NCI-H524 (cell line): ENCODE measurements around the gene NRCAM.
"Not testable (repeated sequence)": the region's sequence is repeated elsewhere in the genome, so short reads cannot be mapped to it uniquely, and the experiment has no call there.

ENCODE experiments used
- DNase-seq, 2 experiments: peaks; one replicate each; lab custom pipeline; 2025; lab: John Stamatoyannopoulos, UW

Gene NRCAM

DNA sequence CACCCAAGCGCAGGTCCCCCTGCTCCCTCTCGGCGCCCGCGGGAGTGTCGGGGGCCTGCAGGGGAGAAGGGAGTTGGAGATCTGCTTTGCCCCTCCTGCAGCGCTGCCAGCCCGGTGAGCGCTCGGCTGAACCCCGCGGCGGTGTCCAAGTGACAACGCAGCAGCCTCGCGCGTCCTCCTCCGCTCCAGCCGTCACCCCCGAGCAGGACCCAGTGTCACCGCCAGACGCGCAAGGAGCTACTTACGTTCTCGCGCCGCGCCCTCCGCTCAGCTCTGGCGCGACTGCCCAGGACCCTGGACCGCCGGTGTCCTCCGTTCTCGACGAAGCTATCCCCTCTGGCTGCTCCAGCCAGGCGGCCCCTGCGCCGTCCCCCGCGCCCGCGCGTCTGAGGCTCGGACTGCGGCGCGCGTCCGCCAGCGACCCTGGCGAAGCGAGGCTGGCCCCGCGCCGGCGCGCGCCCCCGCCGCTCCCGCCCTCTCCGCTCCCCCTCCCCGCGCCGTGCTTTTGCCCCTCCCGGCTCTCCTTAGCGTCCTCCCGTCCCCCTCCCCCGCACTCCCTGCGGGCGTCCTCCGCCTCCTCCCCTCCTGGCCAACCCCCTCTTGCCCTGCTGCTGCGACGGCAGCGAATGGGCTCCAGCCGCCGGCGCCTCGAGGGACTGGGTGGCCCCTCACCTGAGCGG, at the start of gene NRCAM:
NRCAM (minus strand) TSS at position 439 of the 680 bp plus-strand sequence. CDS start 216,372 bp downstream, outside the sequence.
- peak; percentile 64 to 86 for DNase-seq

DNA sequence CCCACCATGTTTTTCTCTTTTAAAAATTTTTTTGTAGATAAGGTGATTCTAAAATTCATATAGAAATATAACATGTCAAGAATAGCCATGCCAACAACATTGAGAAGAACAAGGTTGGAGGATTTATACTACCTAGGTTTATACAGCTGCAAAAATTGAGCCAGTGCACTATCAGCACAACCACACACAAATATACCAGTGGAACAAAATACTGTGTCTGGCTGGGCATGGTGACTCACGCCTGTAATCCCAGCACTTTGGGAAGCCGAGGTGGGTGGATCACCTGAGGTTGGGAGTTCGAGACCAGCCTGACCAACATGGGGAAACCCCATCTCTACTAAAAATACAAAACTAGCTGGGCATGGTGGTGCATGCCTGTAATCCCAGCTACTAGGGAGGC, 48.3 kb upstream of the NRCAM start:
- DNase-seq = not testable (repeated sequence)

DNA sequence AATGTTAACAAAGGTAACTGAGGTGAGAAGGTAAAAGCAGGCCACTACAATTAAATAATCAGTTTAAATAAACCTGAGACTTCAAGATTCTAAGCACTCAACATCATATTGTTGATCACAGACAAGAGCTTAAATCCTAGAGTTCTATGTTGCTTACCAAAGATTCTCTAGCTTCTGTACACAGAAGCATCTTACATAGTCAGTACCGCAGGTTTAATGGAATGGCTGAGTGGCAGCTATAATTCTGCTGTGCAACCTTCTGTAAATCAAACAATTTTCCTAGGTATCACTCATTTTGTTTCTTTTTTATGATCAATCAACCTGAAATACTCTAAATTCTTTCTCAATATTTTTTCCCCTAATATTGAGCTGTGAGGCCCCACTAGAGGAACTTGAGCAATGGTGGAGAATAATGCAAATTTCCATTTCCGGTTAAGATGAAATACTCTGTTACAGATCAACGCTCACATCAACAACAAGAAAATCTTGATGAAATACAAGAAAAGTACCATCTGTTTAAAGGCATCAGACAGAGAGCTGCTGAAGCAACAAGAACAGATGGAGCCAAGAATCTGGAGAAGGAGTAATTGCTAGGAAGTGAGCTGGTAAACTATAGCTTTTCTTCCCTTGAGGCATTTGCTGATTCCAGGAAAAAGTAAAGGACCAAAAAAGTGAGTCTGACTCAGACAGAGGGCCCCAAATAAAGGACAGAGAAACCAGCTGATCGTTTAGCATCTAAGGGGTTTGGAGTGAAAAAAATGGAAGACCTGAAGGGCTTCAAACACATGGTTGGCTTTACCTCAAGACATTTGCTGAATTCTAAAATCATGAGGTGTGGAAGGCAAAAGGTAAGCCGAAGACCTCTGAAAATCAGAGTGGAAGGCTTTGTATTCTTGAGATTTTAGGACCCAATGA, 47.1 kb upstream of the NRCAM start:
- DNase-seq = peak; percentile 27 to 84

DNA sequence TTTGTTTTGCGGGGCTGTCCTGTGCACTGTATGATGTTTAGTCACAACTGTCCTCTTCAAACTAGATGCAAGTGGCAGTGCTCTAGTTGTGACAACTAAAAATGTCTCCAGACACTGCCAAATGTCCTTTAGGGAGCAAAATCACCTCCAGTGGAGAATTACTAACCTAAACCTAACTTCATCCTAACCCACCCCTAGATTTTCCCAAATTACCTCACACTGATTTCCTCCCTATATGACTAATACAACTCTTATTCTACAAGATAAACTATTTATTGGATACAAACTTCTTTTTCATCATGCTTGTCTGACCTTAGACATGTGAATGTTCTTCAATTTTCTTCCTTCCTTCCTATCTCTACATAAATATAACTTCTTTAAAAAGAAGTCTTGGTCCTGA, 43.3 kb upstream of the NRCAM start:
- no peak for DNase-seq

DNA sequence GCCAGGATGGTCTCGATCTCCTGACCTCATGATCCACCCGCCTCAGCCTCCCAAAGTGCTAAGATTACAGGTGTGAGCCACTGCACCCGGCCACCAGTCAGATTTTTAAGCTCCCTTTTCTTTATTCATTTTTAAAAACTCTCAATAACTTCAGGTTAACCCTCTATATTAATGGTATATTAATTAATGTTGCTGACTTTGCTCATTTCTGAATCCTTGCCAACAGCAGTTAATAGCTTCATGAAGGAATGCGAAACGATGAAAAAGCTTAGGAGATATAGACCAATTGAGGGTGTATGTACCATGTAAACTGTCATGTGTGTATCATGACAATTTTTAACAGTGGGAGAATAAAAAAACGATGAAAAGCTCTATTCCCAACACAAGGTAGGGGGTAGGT, 42.2 kb upstream of the NRCAM start:
- DNase-seq = no peak

DNA sequence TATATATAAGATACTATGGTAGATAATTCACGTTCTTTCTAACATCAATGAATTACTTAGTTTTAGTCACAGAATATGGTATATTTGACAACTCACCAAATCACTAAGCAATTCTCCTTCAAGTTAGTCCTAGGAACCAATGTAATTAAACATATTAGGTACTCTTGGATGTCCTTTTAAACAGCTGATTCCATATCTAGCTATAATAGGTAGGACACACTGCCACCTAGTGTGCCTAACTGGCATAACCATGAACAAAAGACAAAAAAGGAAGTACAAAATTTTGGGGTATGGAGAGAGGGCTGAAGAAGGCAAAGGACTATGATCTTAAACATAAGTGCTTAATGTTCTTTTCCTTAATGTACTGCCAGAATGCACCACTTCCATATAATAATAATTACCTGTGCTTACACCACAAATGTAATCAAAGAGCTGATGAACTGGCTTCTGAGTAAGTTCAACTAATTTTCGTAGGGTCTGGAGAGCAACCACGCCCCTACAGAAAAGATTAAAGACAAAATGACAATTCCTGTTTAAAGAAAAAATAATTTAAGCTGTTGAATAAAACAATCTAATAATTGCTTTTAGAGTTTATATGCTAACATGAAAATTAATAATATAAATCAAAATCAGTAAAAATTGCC, 41.0 kb upstream of the NRCAM start:
- peak; percentile 13 to 66 for DNase-seq

DNA sequence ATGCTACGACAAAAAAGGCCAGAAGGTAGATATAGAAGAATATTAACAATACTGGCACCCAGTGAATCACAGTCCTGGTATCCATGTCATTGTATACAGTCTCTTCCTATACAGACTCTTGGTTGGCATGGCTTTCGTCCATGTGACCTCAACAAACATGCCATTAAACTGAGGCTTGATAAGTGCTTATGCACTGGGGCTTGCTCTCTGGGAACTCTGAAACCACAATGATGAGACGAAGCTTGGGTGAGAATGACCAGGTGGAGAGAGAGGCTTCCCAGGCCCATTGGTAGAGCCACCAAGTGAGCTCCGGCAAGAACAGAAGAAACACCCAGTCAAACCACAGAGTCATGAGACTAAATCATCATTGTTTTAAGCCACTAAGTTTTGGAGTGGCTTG, 36.5 kb upstream of the NRCAM start:
- DNase-seq = no peak

DNA sequence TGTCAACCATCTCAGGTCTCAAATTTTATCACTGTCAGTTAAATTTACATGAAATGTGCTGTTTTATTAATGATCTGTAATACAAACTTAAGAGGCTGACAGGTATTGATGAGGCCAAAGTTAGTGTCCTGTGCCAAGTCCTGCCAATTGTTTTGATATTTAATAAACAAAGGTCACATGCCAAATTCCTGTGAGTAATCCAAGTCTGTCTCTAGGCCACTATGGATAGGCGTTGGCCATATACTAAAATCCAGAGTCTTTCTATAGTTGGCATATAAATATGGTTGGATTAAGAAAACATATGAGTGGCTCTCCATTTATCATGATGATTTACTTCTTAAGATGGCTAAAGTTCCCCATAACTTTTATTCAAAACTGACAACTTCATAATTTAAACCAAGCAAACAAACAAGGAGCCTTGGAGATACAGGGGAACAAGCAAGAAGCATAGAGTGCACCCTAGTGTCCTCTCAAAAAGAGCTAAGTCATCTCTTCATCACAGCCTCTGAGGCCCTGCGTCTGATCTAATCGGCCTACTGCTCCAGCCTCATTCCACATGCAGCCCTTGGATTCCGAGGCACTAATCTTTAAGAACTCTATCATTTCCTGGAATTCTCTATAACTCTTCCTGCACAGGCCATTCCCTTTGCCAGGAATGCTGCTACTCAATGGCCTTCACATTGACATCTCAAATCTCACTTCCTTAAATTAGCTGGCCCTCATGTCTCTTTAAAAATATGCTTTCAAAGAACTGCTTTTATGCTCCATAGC, 32.7 kb upstream of the NRCAM start:
- no peak for DNase-seq

DNA sequence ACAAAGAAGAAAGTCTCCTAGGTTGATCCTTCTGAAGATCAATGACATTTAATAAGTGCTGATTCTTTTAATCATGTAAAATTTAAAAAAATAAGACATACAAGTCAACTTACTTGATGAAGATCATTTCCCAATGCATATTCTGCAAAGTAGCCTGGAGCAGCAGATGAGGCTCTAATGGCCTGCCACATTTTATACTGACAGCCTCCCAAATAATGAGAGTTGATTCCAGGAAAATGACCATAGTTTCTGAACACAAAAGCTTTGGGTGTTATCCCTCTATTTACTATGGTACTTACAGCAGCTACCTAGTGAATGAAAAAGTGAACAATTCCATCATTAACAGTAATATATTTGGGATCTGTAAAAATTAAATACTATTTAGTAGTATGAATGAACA, 31.4 kb upstream of the NRCAM start:
- DNase-seq = no peak

DNA sequence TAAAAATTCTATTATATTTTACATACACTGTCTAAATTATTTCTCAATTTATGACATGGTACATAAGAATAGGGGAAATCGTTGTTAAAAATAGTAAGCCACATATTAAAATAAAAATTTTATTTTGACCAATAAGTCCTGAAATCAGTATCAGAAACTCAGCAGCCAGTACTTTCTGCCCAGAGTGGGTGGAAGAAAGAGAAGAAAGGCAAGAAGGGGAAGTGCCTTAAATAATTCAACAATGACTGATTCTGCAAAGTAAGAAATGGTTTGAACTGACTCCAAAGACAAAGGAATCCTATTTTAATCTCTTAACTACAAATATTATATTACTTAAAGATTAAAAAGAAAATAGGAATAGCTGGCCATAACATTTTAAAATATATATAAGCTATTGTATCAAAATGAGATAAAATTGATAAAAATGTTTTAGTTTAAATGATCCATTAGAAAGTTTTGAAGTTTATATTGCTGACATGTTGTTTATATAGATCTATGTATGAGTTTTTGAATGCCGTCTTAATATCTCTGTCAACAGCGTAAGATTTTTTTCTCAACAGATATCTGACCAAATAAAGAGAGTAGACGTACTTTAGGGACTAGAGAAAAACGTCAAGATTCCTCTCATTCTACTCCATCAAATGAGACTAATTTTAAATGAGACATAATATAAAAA, 30.2 kb upstream of the NRCAM start:
- no peak for DNase-seq

DNA sequence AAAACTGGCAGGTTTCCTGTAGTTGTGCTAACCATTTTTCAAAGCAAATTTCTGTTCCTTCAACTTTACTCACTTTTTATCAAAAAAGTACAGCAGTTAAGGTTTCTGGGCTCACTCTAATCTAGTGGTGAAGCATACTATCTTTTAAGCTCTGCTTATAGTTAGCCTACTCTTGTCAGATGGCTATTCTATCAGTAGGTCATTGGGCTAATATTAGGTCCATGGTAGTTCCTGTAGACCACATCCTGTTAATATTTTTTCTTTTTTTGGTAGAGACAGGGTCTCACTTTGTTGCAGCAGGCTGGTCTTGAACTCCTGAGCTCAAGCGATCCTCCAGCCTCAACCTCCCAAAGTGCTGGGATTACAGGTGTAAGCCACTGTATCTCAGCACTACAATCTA, 27.9 kb upstream of the NRCAM start:
- DNase-seq = no peak

DNA sequence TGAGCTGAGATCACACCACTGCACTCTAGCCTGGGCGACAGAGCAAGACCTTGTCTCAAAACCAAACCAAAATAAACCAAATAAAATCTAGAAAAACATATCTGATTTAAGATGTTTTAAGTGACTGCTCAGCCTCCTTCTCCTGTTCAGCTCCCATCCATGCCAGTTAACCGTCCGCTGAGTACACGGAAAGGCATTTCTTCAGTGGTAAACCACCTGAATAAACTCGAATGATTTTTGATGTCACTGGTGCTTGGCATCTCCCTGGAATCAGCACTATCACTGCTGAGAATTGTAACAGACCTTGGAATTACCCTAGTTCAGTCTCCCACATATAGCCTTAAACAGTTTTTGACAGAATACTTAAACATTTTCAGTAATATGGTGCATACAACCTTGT, 24.1 kb upstream of the NRCAM start:
- DNase-seq = no peak

DNA sequence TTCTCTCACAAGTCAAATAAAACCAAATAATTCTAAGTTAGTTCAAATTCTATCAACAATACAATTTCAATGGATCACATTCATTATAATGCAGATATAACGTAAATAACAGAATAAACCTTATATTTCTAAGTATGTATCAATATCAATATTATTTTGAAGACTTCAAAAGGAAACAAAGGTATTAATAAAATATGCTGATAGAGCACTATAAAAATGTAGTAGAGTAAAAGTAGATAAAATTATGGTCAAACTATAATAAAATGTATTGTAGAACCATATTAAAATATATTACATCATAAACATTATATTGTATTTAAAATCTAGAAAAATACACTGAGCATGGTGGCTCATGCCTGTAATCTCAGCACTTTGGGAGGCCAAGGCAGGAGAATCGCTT, 23.5 kb upstream of the NRCAM start:
- no peak for DNase-seq

DNA sequence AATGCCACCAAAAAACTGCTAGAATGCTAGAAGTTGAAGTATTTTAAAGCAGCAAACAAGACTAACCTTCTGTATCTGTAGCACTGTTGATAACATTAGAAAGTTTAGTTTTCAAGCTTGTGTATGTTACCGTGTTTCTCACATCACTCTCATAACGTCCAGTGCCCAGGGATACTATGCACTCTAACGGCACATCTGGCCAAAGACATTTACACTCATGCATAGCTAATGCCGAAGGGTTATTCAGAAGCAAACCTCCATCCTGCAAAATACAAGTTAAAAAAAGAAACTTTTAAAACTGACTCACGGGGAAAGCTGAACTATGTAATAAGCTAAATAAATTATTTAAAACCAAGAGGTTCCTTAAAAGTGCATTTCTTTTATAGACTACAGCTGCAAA, 22.9 kb upstream of the NRCAM start:
- no peak for DNase-seq

DNA sequence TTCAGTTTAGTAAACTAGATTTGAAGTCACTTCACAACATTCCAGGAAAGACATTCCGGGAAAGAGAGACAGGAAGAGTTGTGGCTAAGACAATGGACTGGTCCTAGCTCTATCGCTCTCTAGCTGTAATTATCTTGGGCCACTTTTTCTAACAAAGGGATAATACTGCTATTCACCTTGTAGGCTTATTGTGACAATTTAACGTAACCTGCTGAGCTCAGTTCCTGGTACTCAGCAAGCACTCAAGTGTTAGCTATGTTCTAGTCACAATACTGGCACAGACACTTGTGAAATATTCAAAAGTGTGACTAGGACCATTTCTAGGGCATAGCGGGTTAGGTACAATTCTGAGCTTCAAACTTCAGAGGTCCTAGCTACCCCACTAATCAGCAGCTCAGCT, 12.0 kb upstream of the NRCAM start:
- DNase-seq = no peak

DNA sequence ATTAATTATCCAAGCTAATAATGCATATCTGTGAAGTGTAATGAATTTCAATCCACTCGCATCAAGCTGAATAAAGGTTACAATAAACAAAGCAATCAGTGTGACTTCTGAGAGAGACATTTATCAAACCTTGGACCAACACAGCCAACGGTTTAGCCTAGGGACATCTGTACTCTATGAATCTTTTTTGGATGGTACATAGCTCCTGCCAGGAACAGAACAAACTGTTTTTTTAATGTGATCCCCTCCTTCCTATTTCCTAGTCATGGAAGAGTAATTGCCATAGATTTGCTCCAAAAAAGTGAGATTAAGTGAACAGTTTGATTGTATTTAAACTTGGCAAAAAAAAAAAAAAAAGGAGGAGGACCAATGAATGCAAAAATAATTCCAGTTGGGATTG, 11.2 kb upstream of the NRCAM start:
- DNase-seq = no peak

DNA sequence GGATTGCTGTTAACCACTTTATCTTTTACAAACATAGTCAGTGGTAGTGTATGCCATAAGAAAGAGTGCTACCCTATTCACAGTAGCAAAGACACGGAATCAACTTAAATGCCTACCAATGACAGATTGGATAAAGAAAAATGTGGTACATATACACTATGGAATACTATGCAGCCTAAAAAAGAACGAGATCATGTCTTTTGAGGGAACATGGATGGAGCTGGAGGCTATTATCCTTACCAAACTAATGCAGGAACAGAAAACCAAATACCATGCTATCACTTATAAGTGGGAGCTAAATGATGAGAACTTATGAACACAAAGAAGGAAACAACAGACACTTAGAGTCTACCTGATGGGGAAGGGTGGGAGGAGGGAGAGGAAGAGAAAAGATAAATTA, 10.1 kb upstream of the NRCAM start:
- not testable (repeated sequence) for DNase-seq

DNA sequence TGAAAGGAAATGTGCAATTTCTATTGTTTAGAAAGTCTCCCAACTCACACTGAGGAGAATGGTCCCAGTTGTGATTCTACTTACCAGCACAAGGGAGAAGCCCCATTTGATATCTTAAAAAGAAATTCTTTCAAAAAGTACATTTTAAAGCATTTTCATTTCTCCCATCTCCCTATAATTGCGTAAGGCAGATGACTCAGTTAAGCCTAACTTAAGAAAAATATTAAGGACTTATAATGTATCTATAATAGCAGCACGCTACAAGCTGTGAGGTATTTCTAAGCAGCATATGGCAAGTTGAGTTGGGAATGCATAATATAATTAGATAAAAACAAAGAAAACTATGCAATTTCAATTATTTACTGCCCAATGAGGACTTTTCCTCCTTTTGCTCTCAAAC, 8.5 kb upstream of the NRCAM start:
- DNase-seq = no peak

DNA sequence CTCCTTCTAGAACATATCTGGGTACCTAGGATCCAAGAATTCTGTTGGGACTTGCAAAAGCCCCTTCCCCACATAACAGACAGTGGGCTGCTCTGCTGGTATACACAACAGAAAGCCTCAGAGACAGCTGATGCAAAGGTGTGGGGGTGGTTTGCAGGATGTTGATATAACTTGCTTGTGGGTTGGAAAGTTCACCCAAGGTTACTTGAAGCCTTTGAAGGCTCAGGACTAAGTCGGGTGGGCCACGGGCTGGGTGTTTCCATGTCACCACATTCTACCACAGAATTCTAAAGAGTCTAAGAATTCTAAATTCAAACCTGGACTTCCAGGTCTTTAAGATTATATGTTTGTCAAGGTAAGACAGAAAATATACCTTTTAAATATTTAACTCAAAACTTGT, 7.4 kb upstream of the NRCAM start:
- no peak for DNase-seq

DNA sequence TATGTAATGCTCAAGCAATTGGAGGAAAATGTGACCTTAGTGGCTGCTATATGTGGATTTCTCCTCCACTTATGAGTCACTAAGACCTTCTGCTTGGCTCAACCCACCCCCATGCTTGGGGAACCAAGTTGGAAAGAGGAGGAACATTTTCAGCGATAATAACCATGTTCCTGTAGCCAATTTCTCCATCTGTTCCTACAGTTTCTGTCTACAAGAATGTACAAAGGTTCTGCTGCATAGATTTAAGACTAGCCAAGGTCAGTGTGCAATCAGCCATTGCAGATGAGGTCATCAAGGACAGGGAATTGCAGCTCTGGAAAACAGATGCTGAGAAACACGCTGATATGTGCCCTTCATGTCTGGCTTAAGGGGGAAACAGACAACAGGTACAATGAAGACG, 5.6 kb upstream of the NRCAM start:
- DNase-seq = peak in 1 of 2 experiments; percentile 74

DNA sequence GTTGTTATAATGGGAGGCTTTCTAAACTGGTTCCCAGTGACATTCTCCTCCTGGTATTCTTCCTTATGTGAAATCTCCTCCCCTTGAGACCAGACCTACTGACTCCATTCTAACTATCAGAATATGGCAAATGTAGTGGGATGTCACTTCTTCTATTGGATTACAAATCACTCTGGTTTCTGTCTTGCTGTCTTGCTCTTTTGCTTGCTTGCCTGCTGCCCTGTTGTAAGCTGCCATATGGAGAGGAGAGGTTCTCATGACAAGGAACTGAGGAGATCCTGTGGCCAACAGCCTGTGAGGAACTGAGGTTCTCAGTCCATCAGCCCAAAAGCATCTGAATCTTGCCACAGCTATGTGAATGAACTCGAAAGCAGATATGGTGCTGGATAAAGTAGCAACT, 4.7 kb upstream of the NRCAM start:
- DNase-seq = peak in 1 of 2 experiments; percentile 35
